SK-N-SH treated with all-trans-retinoic acid at 6 μM for 48 hours (cell line): ENCODE results near the gene ANG.
"Not testable (repeated sequence)": the region's sequence is repeated elsewhere in the genome, so short reads cannot be mapped to it uniquely, and the experiment has no call there.

Source experiments
- ATAC-seq: fragments of 200-7000 bp; cut with Tn5 transposase; 3 replicates; pipeline ENCODE4 v1.9.1; 2020; ENCODE audit warnings: mild to moderate bottlenecking, moderate library complexity
- ARNTL ChIP-seq: fragments of 450-650 bp; formaldehyde crosslinking; IDR thresholded peaks from 2 replicates; pipeline ENCODE4 v1.5.0; 2020; ENCODE audit warnings: low read depth, mild to moderate bottlenecking, moderate library complexity, borderline replicate concordance
- BACH2 ChIP-seq: fragments of 250-450 bp; sonication (Bioruptor Pico); IDR thresholded peaks from 2 replicates; pipeline ENCODE4 v1.9.0; 2021; ENCODE audit warnings: mild to moderate bottlenecking, borderline replicate concordance
- CSDC2 ChIP-seq: fragments of 250-450 bp; sonication (Bioruptor Pico); IDR thresholded peaks from 2 replicates; pipeline ENCODE4 v1.5.0; 2020; ENCODE audit warnings: mild to moderate bottlenecking, moderate library complexity
- ESRRG ChIP-seq: fragments of 250-450 bp; sonication (Bioruptor Pico); IDR thresholded peaks from 2 replicates; pipeline ENCODE4 v1.6.1; 2021; ENCODE audit warnings: mild to moderate bottlenecking
- GLIS3 ChIP-seq: fragments of 250-450 bp; sonication (Bioruptor Pico); IDR thresholded peaks from 2 replicates; pipeline ENCODE4 v1.5.0; 2020; ENCODE audit warnings: mild to moderate bottlenecking, moderate library complexity
- ISL1 ChIP-seq: fragments of 250-450 bp; sonication (Bioruptor Pico); IDR thresholded peaks from 2 replicates; pipeline ENCODE4 v2.1.2; 2022; ENCODE audit warnings: mild to moderate bottlenecking, moderate library complexity
- OSR1 ChIP-seq: fragments of 250-450 bp; sonication (Bioruptor Pico); IDR thresholded peaks from 2 replicates; pipeline ENCODE4 v1.8.0; 2022; ENCODE audit warnings: moderate library complexity, mild to moderate bottlenecking, inconsistent platforms
- RARB ChIP-seq: fragments of 250-450 bp; sonication (Bioruptor Pico); IDR thresholded peaks from 2 replicates; pipeline ENCODE4 v1.8.0; 2021; ENCODE audit warnings: mild to moderate bottlenecking, moderate library complexity
- SNAI2 ChIP-seq: fragments of 250-450 bp; sonication (Bioruptor Pico); IDR thresholded peaks from 2 replicates; pipeline ENCODE4 v1.5.0; 2020; ENCODE audit warnings: mild to moderate bottlenecking, moderate library complexity
- TCF4 ChIP-seq: fragments of 250-450 bp; sonication (Bioruptor Pico); IDR thresholded peaks from 2 replicates; pipeline ENCODE4 v1.8.0; 2021; ENCODE audit warnings: mild to moderate bottlenecking, moderate library complexity, borderline replicate concordance
- ZC3H10 ChIP-seq: fragments of 250-450 bp; sonication (Bioruptor Pico); IDR thresholded peaks from 2 replicates; pipeline ENCODE4 v1.5.1; 2021; ENCODE audit warnings: mild to moderate bottlenecking, moderate library complexity
- ZFP3 ChIP-seq: fragments of 250-450 bp; sonication (Bioruptor Pico); IDR thresholded peaks from 2 replicates; pipeline ENCODE4 v1.5.0; 2020; ENCODE audit warnings: mild to moderate bottlenecking, moderate library complexity
- ZNF565 ChIP-seq: fragments of 450-650 bp; formaldehyde crosslinking; conservative IDR thresholded peaks from 2 replicates; pipeline ENCODE4 v1.5.0; 2020; ENCODE audit warnings: low read depth, mild to moderate bottlenecking, moderate library complexity
- ZNF70 ChIP-seq: fragments of 450-650 bp; formaldehyde crosslinking; IDR thresholded peaks from 2 replicates; pipeline ENCODE4 v1.5.0; 2020; ENCODE audit warnings: mild to moderate bottlenecking, moderate library complexity
- TF ChIP-seq, protein P1 (sequence below): fragments of 250-450 bp; sonication (Bioruptor Pico); IDR thresholded peaks from 2 replicates; pipeline ENCODE4 v1.5.0; 2020; ENCODE audit warnings: mild to moderate bottlenecking, moderate library complexity
- TF ChIP-seq, protein P2 (sequence below): fragments of 250-450 bp; sonication (Bioruptor Pico); IDR thresholded peaks from 2 replicates; pipeline ENCODE4 v1.5.1; 2020; ENCODE audit warnings: low read depth, mild to moderate bottlenecking, moderate library complexity
- TF ChIP-seq, protein P3 (sequence below): fragments of 250-450 bp; sonication (Bioruptor Pico); IDR thresholded peaks from 2 replicates; pipeline ENCODE4 v1.8.0; 2021; ENCODE audit warnings: low read depth, mild to moderate bottlenecking, moderate library complexity, borderline replicate concordance
- TF ChIP-seq, protein P4 (sequence below): fragments of 250-450 bp; sonication (Bioruptor Pico); IDR thresholded peaks from 2 replicates; pipeline ENCODE4 v1.8.0; 2020; ENCODE audit warnings: mild to moderate bottlenecking, moderate library complexity, borderline replicate concordance

The ANG gene

DNA sequence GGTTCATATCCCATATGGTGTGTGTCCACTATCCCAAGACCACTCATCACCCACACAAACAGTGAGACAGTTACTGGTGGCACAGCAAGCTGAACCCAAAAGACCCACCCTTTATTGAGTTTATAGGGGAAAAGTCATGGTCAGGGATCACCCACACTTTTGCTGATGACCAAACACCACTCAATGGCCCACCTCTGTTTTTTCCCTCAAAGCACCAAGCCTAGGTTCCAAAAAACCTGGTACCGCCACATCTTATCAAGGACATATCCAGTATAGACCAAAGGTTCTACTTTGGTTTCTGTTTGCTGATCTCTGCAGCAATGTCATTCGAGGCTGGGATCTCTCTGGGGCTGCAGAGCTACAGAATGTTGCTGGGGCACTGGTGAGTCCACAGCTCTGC, 27.4 kb upstream of the ANG start:
- TF ChIP-seq OSR1 (CRISPR knock-in tag) (no peak), ESRRG (no peak), ZC3H10 (CRISPR knock-in tag) (no peak), SNAI2 (no peak)
- TF ChIP-seq, all 23 proteins: peak for 0
- ATAC-seq, result no peak

DNA sequence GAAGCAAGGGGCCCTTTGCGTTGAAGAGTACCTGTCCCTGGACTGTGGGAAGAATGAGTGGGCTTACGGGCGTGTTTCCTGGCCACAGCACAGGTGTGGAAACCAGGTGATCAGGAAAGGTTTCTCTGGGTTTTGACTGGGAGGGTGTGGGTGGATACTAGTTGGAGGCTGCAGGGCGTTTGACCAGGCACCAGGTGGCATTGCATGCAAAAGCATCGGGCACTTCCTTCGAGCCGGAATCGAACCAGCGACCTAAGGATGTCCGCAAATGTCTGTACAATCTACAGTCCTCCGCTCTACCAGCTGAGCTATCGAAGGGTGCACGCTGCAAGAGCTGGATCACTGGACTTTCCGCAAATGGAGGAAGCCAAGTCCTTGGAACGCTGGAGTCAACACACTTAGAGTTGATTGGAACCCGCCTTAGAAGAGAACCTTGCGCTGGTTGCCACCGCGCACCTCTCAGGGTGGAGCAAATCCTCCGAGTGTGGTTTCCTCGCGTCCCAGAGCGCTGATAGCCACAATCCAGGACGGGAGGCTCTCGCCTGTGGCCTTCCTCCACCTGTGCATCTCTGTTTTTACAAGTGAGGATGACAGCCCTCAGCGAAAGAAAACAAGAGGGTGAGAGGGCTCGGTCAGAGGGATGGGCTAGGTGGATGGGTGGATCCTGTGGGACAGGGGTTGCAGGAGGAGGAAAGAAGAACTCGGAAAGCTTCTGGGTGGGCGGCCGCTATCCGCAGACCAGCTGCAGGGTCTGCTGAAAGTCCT, 25.4 kb upstream of the ANG start:
- ATAC-seq, result peak; percentile 79
- TF ChIP-seq ZC3H10 (CRISPR knock-in tag) (no peak), ZFP3 (CRISPR knock-in tag) (no peak), ISL1 (CRISPR knock-in tag) (no peak), BACH2 (CRISPR knock-in tag) (no peak)
- TF ChIP-seq, protein P1, sequence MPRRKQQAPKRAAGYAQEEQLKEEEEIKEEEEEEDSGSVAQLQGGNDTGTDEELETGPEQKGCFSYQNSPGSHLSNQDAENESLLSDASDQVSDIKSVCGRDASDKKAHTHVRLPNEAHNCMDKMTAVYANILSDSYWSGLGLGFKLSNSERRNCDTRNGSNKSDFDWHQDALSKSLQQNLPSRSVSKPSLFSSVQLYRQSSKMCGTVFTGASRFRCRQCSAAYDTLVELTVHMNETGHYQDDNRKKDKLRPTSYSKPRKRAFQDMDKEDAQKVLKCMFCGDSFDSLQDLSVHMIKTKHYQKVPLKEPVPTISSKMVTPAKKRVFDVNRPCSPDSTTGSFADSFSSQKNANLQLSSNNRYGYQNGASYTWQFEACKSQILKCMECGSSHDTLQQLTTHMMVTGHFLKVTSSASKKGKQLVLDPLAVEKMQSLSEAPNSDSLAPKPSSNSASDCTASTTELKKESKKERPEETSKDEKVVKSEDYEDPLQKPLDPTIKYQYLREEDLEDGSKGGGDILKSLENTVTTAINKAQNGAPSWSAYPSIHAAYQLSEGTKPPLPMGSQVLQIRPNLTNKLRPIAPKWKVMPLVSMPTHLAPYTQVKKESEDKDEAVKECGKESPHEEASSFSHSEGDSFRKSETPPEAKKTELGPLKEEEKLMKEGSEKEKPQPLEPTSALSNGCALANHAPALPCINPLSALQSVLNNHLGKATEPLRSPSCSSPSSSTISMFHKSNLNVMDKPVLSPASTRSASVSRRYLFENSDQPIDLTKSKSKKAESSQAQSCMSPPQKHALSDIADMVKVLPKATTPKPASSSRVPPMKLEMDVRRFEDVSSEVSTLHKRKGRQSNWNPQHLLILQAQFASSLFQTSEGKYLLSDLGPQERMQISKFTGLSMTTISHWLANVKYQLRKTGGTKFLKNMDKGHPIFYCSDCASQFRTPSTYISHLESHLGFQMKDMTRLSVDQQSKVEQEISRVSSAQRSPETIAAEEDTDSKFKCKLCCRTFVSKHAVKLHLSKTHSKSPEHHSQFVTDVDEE (CRISPR knock-in tag), result no peak
- TF ChIP-seq, all 23 proteins: peak for 0

DNA sequence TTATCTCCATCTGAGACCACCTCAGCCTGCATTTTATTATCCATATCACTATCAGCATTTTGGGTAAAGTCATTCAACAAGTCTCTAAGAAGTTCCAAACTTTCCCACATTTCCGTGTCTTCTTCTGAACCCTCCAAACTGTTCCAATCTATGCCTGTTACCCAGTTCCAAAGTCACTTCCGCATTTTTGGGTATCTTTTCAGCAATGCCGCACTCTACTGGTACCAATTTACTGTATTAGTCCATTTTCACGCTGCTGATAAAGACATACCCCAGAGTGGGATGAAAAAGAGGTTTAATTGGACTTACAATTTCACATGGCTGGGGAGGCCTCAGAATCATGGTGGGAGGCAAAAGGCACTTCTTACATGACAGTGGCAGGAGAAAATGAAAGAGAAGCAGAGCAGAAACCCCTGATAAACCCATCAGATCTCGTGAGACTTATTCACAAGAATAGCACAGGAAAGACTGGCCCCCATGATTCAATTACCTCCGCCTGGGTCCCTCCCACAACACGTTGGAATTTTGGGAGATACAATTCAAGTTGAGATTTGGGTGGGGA, 22.1 kb upstream of the ANG start:
- not testable (repeated sequence) for ATAC-seq

DNA sequence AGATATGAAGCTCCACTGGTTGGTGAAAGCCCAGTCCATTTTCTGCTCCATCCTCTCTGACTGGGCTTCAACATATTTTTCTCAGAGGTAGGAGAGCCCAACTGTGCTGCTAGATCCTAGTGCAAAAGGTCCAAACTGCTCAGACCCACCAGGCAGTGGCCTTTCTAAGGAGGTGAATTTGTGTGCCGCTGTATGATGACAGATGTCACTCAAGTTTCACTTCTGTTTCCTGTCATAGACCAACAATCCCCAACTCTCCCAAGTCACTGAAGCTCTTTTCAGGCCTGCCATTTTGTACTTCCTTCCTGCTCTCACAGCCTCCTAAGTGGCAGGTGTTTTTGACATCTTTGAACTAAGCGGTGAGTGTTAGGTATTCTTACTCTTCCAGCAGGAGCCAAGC, 20.6 kb upstream of the ANG start:
- TF ChIP-seq OSR1 (CRISPR knock-in tag) (no peak), ZNF70 (CRISPR knock-in tag) (no peak)
- ATAC-seq, result no peak

DNA sequence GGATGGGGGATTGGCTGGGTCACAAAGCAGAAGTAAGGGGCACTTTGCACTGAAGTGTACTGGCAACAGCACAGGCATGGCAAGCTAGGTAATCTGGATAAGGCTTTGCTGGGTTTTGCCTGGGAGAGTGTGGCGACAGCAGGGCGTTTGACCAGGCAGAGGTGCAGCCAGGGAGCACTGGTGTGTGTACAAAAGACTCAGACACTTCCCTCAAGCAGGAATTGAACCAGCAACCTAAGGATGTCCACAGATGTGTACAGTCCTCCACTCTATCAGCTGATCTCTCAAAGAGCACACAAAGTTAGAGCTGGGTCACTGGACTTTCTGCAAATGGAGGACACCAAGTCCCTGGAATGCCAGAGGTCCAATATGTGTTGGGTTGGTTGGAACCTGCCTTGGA, 19.6 kb upstream of the ANG start:
- no peak for TF ChIP-seq TCF4
- no peak for TF ChIP-seq OSR1 (CRISPR knock-in tag)
- TF ChIP-seq, protein P2, sequence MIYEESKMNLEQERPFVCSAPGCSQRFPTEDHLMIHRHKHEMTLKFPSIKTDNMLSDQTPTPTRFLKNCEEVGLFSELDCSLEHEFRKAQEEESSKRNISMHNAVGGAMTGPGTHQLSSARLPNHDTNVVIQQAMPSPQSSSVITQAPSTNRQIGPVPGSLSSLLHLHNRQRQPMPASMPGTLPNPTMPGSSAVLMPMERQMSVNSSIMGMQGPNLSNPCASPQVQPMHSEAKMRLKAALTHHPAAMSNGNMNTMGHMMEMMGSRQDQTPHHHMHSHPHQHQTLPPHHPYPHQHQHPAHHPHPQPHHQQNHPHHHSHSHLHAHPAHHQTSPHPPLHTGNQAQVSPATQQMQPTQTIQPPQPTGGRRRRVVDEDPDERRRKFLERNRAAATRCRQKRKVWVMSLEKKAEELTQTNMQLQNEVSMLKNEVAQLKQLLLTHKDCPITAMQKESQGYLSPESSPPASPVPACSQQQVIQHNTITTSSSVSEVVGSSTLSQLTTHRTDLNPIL (CRISPR knock-in tag), result no peak
- TF ChIP-seq RARB (CRISPR knock-in tag), result no peak
- ATAC-seq, result no peak

DNA sequence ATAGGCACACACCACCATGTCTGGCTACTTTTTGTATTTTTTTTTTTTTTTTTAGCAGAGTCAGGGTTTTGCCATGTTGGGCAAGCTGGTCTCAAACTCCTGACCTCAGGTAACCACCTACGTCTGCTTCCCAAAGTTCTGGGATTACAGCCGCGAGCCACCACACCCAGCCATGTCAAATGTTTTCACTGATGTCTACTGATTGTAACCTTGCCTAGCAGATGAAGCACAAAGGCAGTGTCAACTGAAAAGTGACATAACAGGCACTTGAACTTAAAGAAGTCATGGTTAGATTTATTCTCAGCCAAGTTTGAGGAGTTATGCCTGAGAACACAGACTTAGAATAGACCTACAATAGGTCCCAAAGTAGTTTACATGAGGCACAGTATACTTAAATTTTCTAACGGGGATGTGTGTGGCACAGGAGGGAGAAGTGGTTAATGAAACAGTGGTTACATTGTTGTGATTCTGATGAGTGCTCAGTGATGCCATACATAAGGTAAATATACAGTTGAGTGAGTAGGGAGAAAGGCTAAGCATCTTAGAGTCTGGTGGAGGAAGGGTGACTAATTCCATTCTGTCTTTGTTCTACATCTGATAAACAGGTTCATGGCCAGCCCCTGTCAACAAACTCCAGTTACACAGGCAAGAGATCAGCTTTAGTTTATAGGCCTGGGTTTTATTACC, 16.8 kb upstream of the ANG start:
- TF ChIP-seq ZC3H10 (CRISPR knock-in tag) (no peak), ZNF565 (CRISPR knock-in tag) (no peak), BACH2 (CRISPR knock-in tag) (no peak), ESRRG (no peak), SNAI2 (no peak), OSR1 (CRISPR knock-in tag) (no peak), ARNTL (CRISPR knock-in tag) (no peak), ISL1 (CRISPR knock-in tag) (no peak)
- ATAC-seq, result no peak

DNA sequence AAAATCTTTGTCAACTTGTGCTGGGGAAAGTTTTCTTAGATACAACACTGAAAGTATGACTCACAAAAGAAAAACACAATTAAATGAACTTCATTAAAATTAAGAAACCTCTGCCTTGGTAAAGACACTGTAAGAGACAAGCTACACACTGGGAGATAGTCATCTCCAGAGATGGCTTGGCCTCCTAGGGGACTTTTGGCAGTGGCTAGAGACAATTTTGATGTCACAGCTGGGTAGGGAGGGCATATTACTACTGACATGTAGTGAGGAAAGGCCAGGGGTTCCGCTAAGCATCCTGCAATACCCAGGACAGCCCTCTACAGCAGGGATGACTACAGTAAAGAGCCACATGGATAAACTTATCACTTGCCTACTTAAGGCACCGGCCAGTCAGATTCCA, 12.9 kb upstream of the ANG start:
- TF ChIP-seq BACH2 (CRISPR knock-in tag) (no peak), ZFP3 (CRISPR knock-in tag) (no peak), GLIS3 (no peak), ZNF565 (CRISPR knock-in tag) (no peak), CSDC2 (CRISPR knock-in tag) (no peak), TCF4 (no peak), ARNTL (CRISPR knock-in tag) (no peak)
- TF ChIP-seq, protein P2 (CRISPR knock-in tag), result no peak
- TF ChIP-seq, protein P3, sequence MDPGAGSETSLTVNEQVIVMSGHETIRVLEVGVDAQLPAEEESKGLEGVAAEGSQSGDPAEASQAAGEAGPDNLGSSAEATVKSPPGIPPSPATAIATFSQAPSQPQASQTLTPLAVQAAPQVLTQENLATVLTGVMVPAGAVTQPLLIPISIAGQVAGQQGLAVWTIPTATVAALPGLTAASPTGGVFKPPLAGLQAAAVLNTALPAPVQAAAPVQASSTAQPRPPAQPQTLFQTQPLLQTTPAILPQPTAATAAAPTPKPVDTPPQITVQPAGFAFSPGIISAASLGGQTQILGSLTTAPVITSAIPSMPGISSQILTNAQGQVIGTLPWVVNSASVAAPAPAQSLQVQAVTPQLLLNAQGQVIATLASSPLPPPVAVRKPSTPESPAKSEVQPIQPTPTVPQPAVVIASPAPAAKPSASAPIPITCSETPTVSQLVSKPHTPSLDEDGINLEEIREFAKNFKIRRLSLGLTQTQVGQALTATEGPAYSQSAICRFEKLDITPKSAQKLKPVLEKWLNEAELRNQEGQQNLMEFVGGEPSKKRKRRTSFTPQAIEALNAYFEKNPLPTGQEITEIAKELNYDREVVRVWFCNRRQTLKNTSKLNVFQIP, result no peak
- TF ChIP-seq, protein P4, sequence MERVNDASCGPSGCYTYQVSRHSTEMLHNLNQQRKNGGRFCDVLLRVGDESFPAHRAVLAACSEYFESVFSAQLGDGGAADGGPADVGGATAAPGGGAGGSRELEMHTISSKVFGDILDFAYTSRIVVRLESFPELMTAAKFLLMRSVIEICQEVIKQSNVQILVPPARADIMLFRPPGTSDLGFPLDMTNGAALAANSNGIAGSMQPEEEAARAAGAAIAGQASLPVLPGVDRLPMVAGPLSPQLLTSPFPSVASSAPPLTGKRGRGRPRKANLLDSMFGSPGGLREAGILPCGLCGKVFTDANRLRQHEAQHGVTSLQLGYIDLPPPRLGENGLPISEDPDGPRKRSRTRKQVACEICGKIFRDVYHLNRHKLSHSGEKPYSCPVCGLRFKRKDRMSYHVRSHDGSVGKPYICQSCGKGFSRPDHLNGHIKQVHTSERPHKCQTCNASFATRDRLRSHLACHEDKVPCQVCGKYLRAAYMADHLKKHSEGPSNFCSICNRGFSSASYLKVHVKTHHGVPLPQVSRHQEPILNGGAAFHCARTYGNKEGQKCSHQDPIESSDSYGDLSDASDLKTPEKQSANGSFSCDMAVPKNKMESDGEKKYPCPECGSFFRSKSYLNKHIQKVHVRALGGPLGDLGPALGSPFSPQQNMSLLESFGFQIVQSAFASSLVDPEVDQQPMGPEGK (CRISPR knock-in tag), result no peak
- no peak for ATAC-seq
